Astrocyte (in vitro differentiated cells and primary cell): ENCODE results near the gene DUSP1. TPM values are rescaled to one million over a fixed set of nuclear protein-coding genes. Genes with fewer than 3 reads are reported as not detected.

Experiments used
- DNase-seq: peaks from one replicate; pipeline ENCODE4 v3.0.0-alpha.2; 2010; ENCODE audit warnings: low read depth
- FAIRE-seq: peaks from 2 replicates; lab custom pipeline; 2011; peaks lifted over from hg19 to GRCh38; lab: Jason Lieb, UNC
- H2AFZ ChIP-seq: 2 replicates; pipeline ENCODE4 v1.6.0; 2012; ENCODE audit warnings: low read depth, low read length, inconsistent platforms
- H3K27ac ChIP-seq: 2 replicates; pipeline ENCODE4 v1.5.1; 2011; ENCODE audit warnings: low read depth, low read length, inconsistent platforms
- H3K27me3 ChIP-seq: 2 replicates; pipeline ENCODE4 v1.6.0; 2011; ENCODE audit warnings: low read length, inconsistent platforms; ENCODE audit not compliant: insufficient read depth
- H3K36me3 ChIP-seq: 2 replicates; pipeline ENCODE4 v1.5.1; 2011; ENCODE audit warnings: low read length, inconsistent platforms; ENCODE audit not compliant: insufficient read depth
- H3K4me1 ChIP-seq: 2 replicates; pipeline ENCODE4 v1.5.1; 2011; ENCODE audit warnings: low read length, inconsistent platforms; ENCODE audit not compliant: insufficient read depth
- H3K4me2 ChIP-seq: 2 replicates; pipeline ENCODE4 v1.6.0; 2012; ENCODE audit warnings: low read length, inconsistent platforms
- H3K4me3 ChIP-seq: 2 replicates; pipeline ENCODE4 v1.5.1; 2011; ENCODE audit warnings: low read depth, mild to moderate bottlenecking, low read length, inconsistent platforms; ENCODE audit not compliant: insufficient read depth
- H3K79me2 ChIP-seq: 2 replicates; pipeline ENCODE4 v1.6.0; 2012; ENCODE audit warnings: mild to moderate bottlenecking, low read length, inconsistent platforms; ENCODE audit not compliant: insufficient read depth
- H3K9ac ChIP-seq: 2 replicates; pipeline ENCODE4 v1.6.0; 2012; ENCODE audit warnings: mild to moderate bottlenecking, low read length, inconsistent platforms
- H3K9me3 ChIP-seq: 2 replicates; pipeline ENCODE4 v1.5.1; 2012; ENCODE audit warnings: low read depth, mild to moderate bottlenecking, low read length, inconsistent platforms; ENCODE audit not compliant: insufficient read depth
- H4K20me1 ChIP-seq: 2 replicates; pipeline ENCODE4 v1.6.0; 2012; ENCODE audit warnings: low read length, inconsistent platforms; ENCODE audit not compliant: insufficient read depth
- H3K27ac Mint-ChIP-seq: one replicate; pipeline ENCODE4 v1.8.0; 2021; ENCODE audit warnings: mild to moderate bottlenecking, mixed read lengths; ENCODE audit not compliant: unreplicated experiment
- H3K27me3 Mint-ChIP-seq: one replicate; pipeline ENCODE4 v1.8.0; 2021; ENCODE audit warnings: low read depth, mixed read lengths; ENCODE audit not compliant: unreplicated experiment
- H3K36me3 Mint-ChIP-seq: one replicate; pipeline ENCODE4 v1.8.0; 2021; ENCODE audit warnings: low read depth, mixed read lengths; ENCODE audit not compliant: unreplicated experiment
- H3K4me1 Mint-ChIP-seq: one replicate; pipeline ENCODE4 v1.8.0; 2021; ENCODE audit warnings: low read depth, mixed read lengths; ENCODE audit not compliant: unreplicated experiment
- H3K4me3 Mint-ChIP-seq: one replicate; pipeline ENCODE4 v1.8.0; 2021; ENCODE audit warnings: mild to moderate bottlenecking, moderate library complexity, mixed read lengths; ENCODE audit not compliant: unreplicated experiment
- H3K9me3 Mint-ChIP-seq: one replicate; pipeline ENCODE4 v1.8.0; 2021; ENCODE audit warnings: mild to moderate bottlenecking, mixed read lengths; ENCODE audit not compliant: unreplicated experiment
- EZH2 ChIP-seq: IDR thresholded peaks from 2 replicates; pipeline ENCODE4 v1.6.1; 2012; ENCODE audit warnings: mild to moderate bottlenecking, low read length, inconsistent platforms; ENCODE audit not compliant: insufficient read depth
- total RNA-seq: library from RNA; stranded (reverse); gene quantifications from 2 replicates; pipeline ENCODE4 v1.2.1, GENCODE V29; 2021
- TF ChIP-seq, protein P1 (sequence below): IDR thresholded peaks from 2 replicates; pipeline ENCODE4 v1.5.1; 2011; ENCODE audit warnings: low read depth, mild to moderate bottlenecking, inconsistent platforms, low read length, moderate library complexity; ENCODE audit not compliant: insufficient read depth

Gene DUSP1
- total RNA-seq, 1 donor from 2014 or later: 90.1 TPM

DNA sequence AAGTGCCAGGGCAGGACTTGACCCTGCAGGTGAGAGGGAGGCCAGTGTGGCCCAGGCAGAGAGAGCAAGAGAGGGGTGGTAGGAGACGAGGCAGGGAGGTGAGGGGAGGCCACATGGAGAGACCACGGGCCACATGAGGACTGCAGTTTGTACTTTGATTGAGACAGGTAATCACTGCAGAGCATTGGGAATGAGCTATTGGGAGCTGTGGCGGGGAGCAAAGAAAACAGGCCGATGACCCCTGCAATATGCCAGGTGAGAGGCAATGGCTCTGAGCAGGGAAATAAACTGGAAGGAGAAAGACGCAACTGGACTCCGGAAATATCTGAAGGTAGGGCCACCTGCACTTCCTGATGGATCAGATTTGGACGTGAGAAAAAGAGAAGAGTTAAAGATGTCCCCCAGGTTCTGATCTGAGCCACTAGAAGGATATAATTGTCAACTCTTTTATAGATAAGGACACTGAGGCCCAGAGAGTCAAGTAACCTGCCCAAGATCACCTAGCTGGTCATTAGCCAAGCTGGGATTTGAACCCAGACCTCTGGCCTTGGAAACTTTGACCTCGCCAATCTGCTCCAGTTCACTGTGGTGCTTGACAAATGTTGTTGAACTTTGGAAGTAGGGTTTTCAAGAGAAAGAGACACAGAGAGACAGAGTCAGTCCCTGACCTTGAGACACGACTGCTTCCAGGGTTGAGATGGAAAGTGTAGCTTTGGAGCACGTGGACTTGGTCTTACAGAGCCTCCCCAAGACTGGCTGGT, 42.3 kb downstream of the DUSP1 start:
- no peak overlapping the region for H2AFZ ChIP-seq
- H3K36me3 Mint-ChIP-seq: no peaks in the 10 kb centered on the region
- H4K20me1 ChIP-seq: no peaks in the 10 kb centered on the region
- no peak overlapping the region for H3K4me2 ChIP-seq
- H3K4me1 ChIP-seq: peaks cover 11% of the 10 kb centered on the region
- H3K4me3 Mint-ChIP-seq: no peak overlapping the region
- H3K79me2 ChIP-seq: no peaks in the 10 kb centered on the region
- DNase-seq (no peak), FAIRE-seq (no peak)
- no peaks in the 10 kb centered on the region for H3K27me3 ChIP-seq
- H3K9me3 ChIP-seq: no peaks in the 10 kb centered on the region
- H3K9ac ChIP-seq: no peak overlapping the region
- H3K9me3 Mint-ChIP-seq: peaks cover 2% of the 10 kb centered on the region
- H3K4me3 ChIP-seq: no peak overlapping the region
- H3K27ac Mint-ChIP-seq: no peak overlapping the region
- TF ChIP-seq, protein P1, sequence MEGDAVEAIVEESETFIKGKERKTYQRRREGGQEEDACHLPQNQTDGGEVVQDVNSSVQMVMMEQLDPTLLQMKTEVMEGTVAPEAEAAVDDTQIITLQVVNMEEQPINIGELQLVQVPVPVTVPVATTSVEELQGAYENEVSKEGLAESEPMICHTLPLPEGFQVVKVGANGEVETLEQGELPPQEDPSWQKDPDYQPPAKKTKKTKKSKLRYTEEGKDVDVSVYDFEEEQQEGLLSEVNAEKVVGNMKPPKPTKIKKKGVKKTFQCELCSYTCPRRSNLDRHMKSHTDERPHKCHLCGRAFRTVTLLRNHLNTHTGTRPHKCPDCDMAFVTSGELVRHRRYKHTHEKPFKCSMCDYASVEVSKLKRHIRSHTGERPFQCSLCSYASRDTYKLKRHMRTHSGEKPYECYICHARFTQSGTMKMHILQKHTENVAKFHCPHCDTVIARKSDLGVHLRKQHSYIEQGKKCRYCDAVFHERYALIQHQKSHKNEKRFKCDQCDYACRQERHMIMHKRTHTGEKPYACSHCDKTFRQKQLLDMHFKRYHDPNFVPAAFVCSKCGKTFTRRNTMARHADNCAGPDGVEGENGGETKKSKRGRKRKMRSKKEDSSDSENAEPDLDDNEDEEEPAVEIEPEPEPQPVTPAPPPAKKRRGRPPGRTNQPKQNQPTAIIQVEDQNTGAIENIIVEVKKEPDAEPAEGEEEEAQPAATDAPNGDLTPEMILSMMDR: no peak
- no peak for TF ChIP-seq EZH2
- H3K27ac ChIP-seq: no peak overlapping the region
- peaks cover 11% of the 10 kb centered on the region for H3K4me1 Mint-ChIP-seq
- H3K27me3 Mint-ChIP-seq: peaks cover 36% of the 10 kb centered on the region
- H3K36me3 ChIP-seq: no peaks in the 10 kb centered on the region

DNA sequence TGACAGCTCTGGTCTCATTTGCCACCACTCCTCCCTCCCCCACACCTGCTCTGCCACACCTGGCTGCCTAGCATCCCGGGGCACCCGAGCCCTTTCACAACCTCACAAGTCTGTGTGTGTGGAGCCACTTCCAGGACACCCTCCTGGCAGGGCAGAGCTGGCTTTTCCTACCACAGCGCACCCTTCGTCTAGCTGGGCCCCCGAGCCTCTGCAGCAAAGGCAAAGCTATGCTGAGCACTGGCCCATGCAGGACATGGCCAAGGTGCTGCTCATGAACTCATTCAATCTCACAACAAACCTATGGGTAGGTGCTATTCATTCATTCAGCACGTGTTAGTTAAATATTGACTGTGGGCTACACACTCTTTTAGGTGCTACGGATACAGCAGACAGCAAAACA, 43.4 kb downstream of the DUSP1 start:
- no peaks in the 10 kb centered on the region for H3K79me2 ChIP-seq
- no peaks in the 10 kb centered on the region for H3K9me3 ChIP-seq
- no peaks in the 10 kb centered on the region for H3K27me3 ChIP-seq
- H3K9ac ChIP-seq: no peak overlapping the region
- H3K4me2 ChIP-seq: no peak overlapping the region
- H4K20me1 ChIP-seq: no peaks in the 10 kb centered on the region
- Mint-ChIP-seq H3K27ac (no peak overlapping the region), H3K36me3 (no peaks in the 10 kb centered on the region), H3K9me3 (peaks cover 2% of the 10 kb centered on the region), H3K27me3 (peaks cover 44% of the 10 kb centered on the region), H3K4me3 (no peak overlapping the region), H3K4me1 (peaks cover 3% of the 10 kb centered on the region)
- TF ChIP-seq EZH2: no peak
- TF ChIP-seq, protein P1: no peak
- H3K36me3 ChIP-seq: no peaks in the 10 kb centered on the region
- no peak overlapping the region for H3K4me3 ChIP-seq
- H3K27ac ChIP-seq: no peak overlapping the region
- H3K4me1 ChIP-seq: no peaks in the 10 kb centered on the region
- no peak overlapping the region for H2AFZ ChIP-seq
- DNase-seq: no peak
- FAIRE-seq: no peak

DNA sequence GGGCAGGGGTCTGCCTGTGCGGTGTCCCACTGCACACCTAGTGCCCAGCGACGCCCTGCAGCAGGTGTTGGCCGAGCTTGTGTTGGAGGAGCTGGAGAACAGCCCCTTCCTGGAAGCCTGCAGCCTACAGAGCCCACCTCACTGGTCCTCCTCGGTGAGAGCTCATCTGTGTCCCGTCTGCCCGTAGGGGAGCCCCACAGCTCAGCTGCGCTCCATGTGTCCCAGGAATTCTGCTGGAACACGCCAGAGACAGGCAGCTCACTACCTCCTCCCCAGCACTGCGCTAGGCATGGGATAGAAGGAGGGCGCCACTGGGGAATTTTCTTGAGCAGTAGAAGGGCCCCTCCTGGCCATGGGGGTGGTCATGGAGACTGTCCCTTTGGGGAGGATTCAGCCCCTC, 44.0 kb downstream of the DUSP1 start:
- H3K79me2 ChIP-seq: no peaks in the 10 kb centered on the region
- H2AFZ ChIP-seq: no peak overlapping the region
- DNase-seq (no peak), FAIRE-seq (no peak)
- peaks cover 50% of the 10 kb centered on the region for H3K27me3 Mint-ChIP-seq
- H3K9me3 ChIP-seq: no peaks in the 10 kb centered on the region
- H3K4me1 Mint-ChIP-seq: peaks cover 5% of the 10 kb centered on the region
- H3K4me3 Mint-ChIP-seq: no peak overlapping the region
- H3K36me3 ChIP-seq: no peaks in the 10 kb centered on the region
- no peak overlapping the region for H3K27ac ChIP-seq
- H3K4me2 ChIP-seq: no peak overlapping the region
- no peaks in the 10 kb centered on the region for H3K27me3 ChIP-seq
- H3K4me1 ChIP-seq: no peaks in the 10 kb centered on the region
- no peaks in the 10 kb centered on the region for H4K20me1 ChIP-seq
- H3K4me3 ChIP-seq: no peak overlapping the region
- TF ChIP-seq, protein P1: no peak
- no peak for TF ChIP-seq EZH2
- H3K27ac Mint-ChIP-seq: peak overlapping the region; percentile 12
- peaks cover 2% of the 10 kb centered on the region for H3K9me3 Mint-ChIP-seq
- no peak overlapping the region for H3K9ac ChIP-seq
- H3K36me3 Mint-ChIP-seq: no peaks in the 10 kb centered on the region
